Measurements from ENCODE around the gene ICAM1. TPM values are rescaled to one million over a fixed set of nuclear protein-coding genes. Genes with fewer than 3 reads are reported as not detected.
A peak's percentile ranks its signal among the peaks of the same experiment; 100 is the strongest.
"Not testable (repeated sequence)": the region's sequence is repeated elsewhere in the genome, so short reads cannot be mapped to it uniquely, and the experiment has no call there.

Gene ICAM1
- total RNA-seq, 4 donors from 2014 or later, result 5.1 to 19.0 (median 6.7) TPM

DNA sequence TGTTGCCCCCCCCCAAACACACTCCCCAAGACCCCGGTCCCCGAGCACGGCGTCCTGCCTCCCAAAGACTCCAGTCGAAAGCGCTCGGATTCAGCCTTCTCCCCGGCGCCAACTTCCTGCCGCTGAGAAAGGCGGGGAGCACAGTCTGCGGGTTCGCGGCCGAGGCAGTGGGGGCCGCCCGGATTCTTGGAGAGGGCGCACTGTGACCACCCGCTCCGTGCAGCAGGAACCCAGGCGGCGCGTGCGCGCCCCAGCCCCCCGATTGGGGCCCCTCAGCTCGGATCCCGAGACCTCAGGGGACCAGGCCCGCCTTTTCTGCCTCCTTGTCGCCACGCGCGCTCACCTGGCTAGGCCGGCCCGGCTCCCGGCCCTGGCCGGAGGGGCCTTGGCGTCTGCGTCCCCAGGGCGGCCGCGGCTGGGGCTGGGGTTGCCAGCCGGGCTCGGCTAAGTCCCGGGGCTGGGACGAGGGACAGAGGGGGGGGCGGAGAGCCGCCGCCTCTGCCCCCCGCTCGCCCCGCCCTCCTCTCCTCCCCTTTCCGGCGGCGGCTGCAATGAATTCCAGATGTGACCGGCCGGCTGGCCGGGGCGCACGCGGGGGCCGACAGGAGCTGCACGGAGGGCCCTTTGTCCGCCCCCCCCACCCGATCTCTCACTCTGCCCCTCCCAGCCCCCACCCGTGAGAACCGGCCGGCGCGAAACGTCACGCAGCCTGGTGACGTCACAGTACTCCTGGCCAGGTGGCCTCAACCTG, 39.9 kb upstream of the ICAM1 start, which contains the start of gene S1PR2:
Gene S1PR2, minus strand, starts transcription at position 471 of the 751 bp plus-strand sequence. CDS start 6,426 bp downstream, outside the sequence.
- peak within 1 kb of the TSS; percentile 93 for H3K4me3 ChIP-seq (ENCODE audit: low read depth, poor library complexity, severe bottlenecking)
- no peak for TF ChIP-seq POLR2A (IDR thresholded peaks at IDR 0.05)
- TF ChIP-seq CTCF (IDR thresholded peaks at IDR 0.05), result no peak
- intact Hi-C loops (cut with DNase I; ENCODE audit: low total_unique reads), result no loop called here
- peak; percentile 62 to 95 for DNase-seq (ENCODE audit: low spot score in 2 of 2)
- WGBS, 2 donors, result 0 to 1% methylated on average over 16 to 54 of the region's 73 CpGs

- 77 to 78% methylated on average over 8 of the region's 8 CpGs for WGBS, 2 donors
- intact Hi-C loops (cut with DNase I; ENCODE audit: low total_unique reads), result no loop called here
- no peak overlapping the region for H3K4me3 ChIP-seq (ENCODE audit: low read depth, poor library complexity, severe bottlenecking)
- no peak for DNase-seq (ENCODE audit: low spot score in 2 of 2)
- no peak for TF ChIP-seq CTCF (IDR thresholded peaks at IDR 0.05)
- TF ChIP-seq POLR2A (IDR thresholded peaks at IDR 0.05), result no peak
These were observed 39.2 kb upstream of the ICAM1 start for GRCh38 chr19:10231612-10232228.

GRCh38 chr19:10233946-10234345, 37.0 kb upstream of the ICAM1 start:
- H3K4me3 ChIP-seq (ENCODE audit: low read depth, poor library complexity, severe bottlenecking), result no peak overlapping the region
- no peak for TF ChIP-seq CTCF (IDR thresholded peaks at IDR 0.05)
- TF ChIP-seq POLR2A (IDR thresholded peaks at IDR 0.05), result no peak
- intact Hi-C loops (cut with DNase I; ENCODE audit: low total_unique reads), result no loop called here
- no peak for DNase-seq (ENCODE audit: low spot score in 2 of 2)
- 68 to 74% methylated on average over 4 of the region's 4 CpGs for WGBS, 2 donors

DNA sequence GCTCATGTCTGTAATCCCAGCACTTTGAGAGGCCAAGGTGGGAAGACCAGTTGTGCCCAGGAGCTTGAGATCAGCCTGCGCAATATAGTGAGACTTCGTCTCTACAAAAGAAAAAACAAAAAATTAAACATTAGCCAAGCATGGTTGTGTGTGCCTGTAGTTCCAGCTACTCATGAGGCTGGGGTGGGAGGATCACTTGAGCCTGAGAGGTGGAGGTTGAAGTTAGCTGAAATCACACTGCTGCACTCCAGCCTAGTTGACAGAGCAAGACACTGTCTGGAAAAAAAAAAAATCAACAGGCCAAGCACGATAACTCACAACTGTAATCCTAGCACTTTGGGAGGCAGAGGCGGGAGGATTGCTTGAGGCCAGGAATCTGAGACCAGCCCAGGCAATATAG, 35.9 kb upstream of the ICAM1 start:
- no peak for DNase-seq (ENCODE audit: low spot score in 2 of 2)
- TF ChIP-seq POLR2A (IDR thresholded peaks at IDR 0.05), result no peak
- TF ChIP-seq CTCF (IDR thresholded peaks at IDR 0.05), result no peak
- intact Hi-C loops (cut with DNase I; ENCODE audit: low total_unique reads), result no loop called here
- 73 to 78% methylated on average over 4 of the region's 4 CpGs for WGBS, 2 donors
- H3K4me3 ChIP-seq (ENCODE audit: low read depth, poor library complexity, severe bottlenecking), result no peak overlapping the region

DNA sequence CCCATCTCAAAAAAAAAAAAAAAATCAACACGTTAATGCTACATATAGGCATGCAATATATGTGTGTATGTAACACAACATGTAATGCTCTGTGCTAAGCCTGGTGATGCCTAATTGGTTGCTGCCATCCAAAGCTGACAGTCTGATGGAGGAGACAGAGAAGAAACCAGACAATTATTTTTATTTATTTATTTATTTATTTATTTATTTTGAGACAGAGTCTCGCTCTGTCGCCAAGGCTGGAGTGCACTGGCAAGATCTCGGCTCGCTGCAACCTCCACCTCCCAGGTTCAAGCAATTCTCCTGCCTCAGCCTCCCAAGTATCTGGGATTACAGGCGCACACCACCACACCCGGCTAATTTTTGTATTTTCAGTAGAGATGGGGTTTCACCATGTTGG, 35.5 kb upstream of the ICAM1 start:
- H3K4me3 ChIP-seq (ENCODE audit: low read depth, poor library complexity, severe bottlenecking); intact Hi-C loops (cut with DNase I; ENCODE audit: low total_unique reads); DNase-seq (ENCODE audit: low spot score in 2 of 2): not testable (repeated sequence)
- 94 to 97% methylated on average over 7 of the region's 7 CpGs for WGBS, 2 donors

GRCh38 chr19:10237702-10238101, 33.2 kb upstream of the ICAM1 start:
- no peak overlapping the region for H3K4me3 ChIP-seq (ENCODE audit: low read depth, poor library complexity, severe bottlenecking)
- 69 to 84% methylated on average over 6 of the region's 6 CpGs for WGBS, 2 donors
- intact Hi-C loops (cut with DNase I; ENCODE audit: low total_unique reads), result no loop called here

More at GRCh38 chr19:10237702-10238101, 33.2 kb upstream of the ICAM1 start:
- DNase-seq (ENCODE audit: low spot score in 2 of 2), result no peak
- no peak for TF ChIP-seq POLR2A (IDR thresholded peaks at IDR 0.05)
- no peak for TF ChIP-seq CTCF (IDR thresholded peaks at IDR 0.05)
